Osteocyte (in vitro differentiated cells): ENCODE measurements around the gene MTRF1L. TPM values are rescaled to one million over a fixed set of nuclear protein-coding genes. Genes with fewer than 3 reads are reported as not detected.
"Not testable (repeated sequence)": the region's sequence is repeated elsewhere in the genome, so short reads cannot be mapped to it uniquely, and the experiment has no call there.

Source experiments
- DNase-seq: peaks from one replicate; pipeline ENCODE4 v3.0.0; 2021; ENCODE audit warnings: mixed read lengths; ENCODE audit not compliant: unreplicated experiment; ENCODE audit errors: extremely low spot score
- H3K27ac Mint-ChIP-seq: one replicate; pipeline ENCODE4 v1.8.0; 2021; ENCODE audit warnings: mild to moderate bottlenecking, mixed read lengths; ENCODE audit not compliant: unreplicated experiment
- H3K27me3 Mint-ChIP-seq: one replicate; pipeline ENCODE4 v1.8.0; 2021; ENCODE audit warnings: mixed read lengths; ENCODE audit not compliant: unreplicated experiment
- H3K36me3 Mint-ChIP-seq: one replicate; pipeline ENCODE4 v1.8.0; 2021; ENCODE audit warnings: mixed read lengths; ENCODE audit not compliant: unreplicated experiment
- H3K4me1 Mint-ChIP-seq: one replicate; pipeline ENCODE4 v1.8.0; 2021; ENCODE audit warnings: mixed read lengths; ENCODE audit not compliant: unreplicated experiment
- H3K4me3 Mint-ChIP-seq: one replicate; pipeline ENCODE4 v1.8.0; 2021; ENCODE audit warnings: mild to moderate bottlenecking, moderate library complexity, mixed read lengths; ENCODE audit not compliant: unreplicated experiment
- H3K9me3 Mint-ChIP-seq: one replicate; pipeline ENCODE4 v1.8.0; 2021; ENCODE audit warnings: mixed read lengths; ENCODE audit not compliant: unreplicated experiment
- CTCF ChIP-seq: fragments of 200-600 bp; sonication (generic); IDR thresholded peaks from 2 replicates; pipeline ENCODE4 v1.5.0; 2021; ENCODE audit warnings: antibody characterized with exemption, mild to moderate bottlenecking, moderate library complexity
- total RNA-seq: library from RNA; stranded (reverse); gene quantifications from 2 replicates; pipeline ENCODE4 v1.2.1, GENCODE V29; 2021

MTRF1L gene
- total RNA-seq, 1 donor from 2014 or later, result 15.9 TPM

- peaks cover 49% of the 10 kb centered on the region for H3K36me3 Mint-ChIP-seq
- H3K27ac Mint-ChIP-seq, result no peak overlapping the region
- H3K9me3 Mint-ChIP-seq, result no peaks in the 10 kb centered on the region
- no peaks in the 10 kb centered on the region for H3K27me3 Mint-ChIP-seq
- no peak for DNase-seq
- TF ChIP-seq CTCF, result no peak
- peaks cover 3% of the 10 kb centered on the region for H3K4me1 Mint-ChIP-seq
- no peak overlapping the region for H3K4me3 Mint-ChIP-seq
Observed at GRCh38 chr6:152993847-152994246, 8.7 kb downstream of the MTRF1L start.

GRCh38 chr6:152993431-152993830 is 9.1 kb downstream of the MTRF1L start:
- no peak for DNase-seq
- TF ChIP-seq CTCF, result peak; percentile 13
- Mint-ChIP-seq H3K27me3 (no peaks in the 10 kb centered on the region), H3K4me1 (peaks cover 1% of the 10 kb centered on the region), H3K4me3 (no peak overlapping the region), H3K9me3 (no peaks in the 10 kb centered on the region), H3K36me3 (peaks cover 47% of the 10 kb centered on the region), H3K27ac (no peak overlapping the region)

GRCh38 chr6:152986978-152987377 is 15.5 kb downstream of the MTRF1L start:
- Mint-ChIP-seq H3K27me3 (no peaks in the 10 kb centered on the region), H3K9me3 (no peaks in the 10 kb centered on the region), H3K4me3 (no peak overlapping the region), H3K4me1 (peaks cover 15% of the 10 kb centered on the region), H3K36me3 (peaks cover 12% of the 10 kb centered on the region), H3K27ac (peak overlapping the region; percentile 62)
- no peak for DNase-seq
- no peak for TF ChIP-seq CTCF

GRCh38 chr6:152985300-152985699 is 17.2 kb downstream of the MTRF1L start:
- DNase-seq, H3K36me3 Mint-ChIP-seq, H3K27me3 Mint-ChIP-seq, H3K9me3 Mint-ChIP-seq: not testable (repeated sequence)
- H3K4me1 Mint-ChIP-seq, result peaks cover 30% of the 10 kb centered on the region
- peak overlapping the region; percentile 99 for H3K27ac Mint-ChIP-seq
- H3K4me3 Mint-ChIP-seq, result peak overlapping the region; percentile 5

DNA sequence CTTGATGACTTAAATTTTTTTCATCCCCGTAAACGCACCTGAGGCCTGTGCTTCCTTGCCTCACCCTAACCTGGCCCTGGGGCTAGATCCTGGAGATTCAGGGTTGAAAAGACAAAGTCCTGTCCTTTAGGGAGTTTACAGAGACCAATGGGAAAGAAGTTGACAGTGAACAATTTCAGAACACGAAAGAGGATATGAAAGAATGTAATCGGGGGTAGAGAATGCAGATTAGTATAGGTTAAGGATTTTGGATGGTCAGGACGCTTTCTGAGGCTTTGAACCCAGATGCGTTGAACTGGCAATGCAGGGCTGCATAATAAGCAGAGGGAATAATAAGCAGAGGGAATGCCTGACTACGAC is 18.0 kb downstream of the MTRF1L start:
- Mint-ChIP-seq H3K4me3 (peak overlapping the region; percentile 98), H3K27ac (peak overlapping the region; percentile 99), H3K27me3 (no peaks in the 10 kb centered on the region), H3K9me3 (no peaks in the 10 kb centered on the region), H3K36me3 (no peaks in the 10 kb centered on the region), H3K4me1 (peaks cover 34% of the 10 kb centered on the region)
- TF ChIP-seq CTCF, result no peak
- DNase-seq, result no peak
